Astrocyte (in vitro differentiated cells and primary cell): ENCODE data around the gene LRRC61.

Experiments used
- CTCF ChIP-seq: IDR thresholded peaks from 2 replicates; pipeline ENCODE4 v1.5.1; 2011; ENCODE audit warnings: low read depth, mild to moderate bottlenecking, inconsistent platforms, low read length, moderate library complexity; ENCODE audit not compliant: insufficient read depth
- EZH2 ChIP-seq: IDR thresholded peaks from 2 replicates; pipeline ENCODE4 v1.6.1; 2012; ENCODE audit warnings: mild to moderate bottlenecking, low read length, inconsistent platforms; ENCODE audit not compliant: insufficient read depth

DNA sequence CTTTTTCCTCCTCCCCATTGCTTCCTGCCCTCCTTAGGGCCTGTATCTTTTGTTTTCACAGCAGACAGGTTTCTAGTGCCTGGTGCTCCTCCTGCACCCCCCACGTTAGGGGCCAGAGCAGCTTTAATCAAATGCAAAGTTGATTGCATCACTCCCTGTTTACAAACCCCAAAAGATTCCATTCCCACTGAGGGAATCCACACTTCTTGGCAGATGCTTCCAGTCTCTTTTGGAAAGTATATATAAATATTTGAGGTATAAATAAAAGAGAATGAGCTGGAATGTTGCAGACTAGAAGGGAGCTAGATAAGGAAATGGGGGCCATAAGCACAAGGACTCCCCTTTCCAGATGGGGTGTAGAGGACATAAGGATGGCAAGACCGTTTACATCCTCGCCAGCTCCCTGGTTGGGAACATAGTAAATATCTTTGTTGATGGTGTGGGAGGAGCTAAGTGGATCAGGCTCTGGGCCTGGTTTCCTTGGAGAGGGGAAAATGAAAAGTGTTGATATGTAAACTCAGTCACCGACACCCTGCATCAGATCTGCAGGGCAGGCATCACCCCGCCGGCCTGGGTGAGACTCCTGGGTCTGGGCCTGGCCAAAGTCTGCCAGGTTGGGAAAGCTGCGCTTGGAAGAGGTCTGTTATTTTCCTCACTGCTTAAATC is 12.1 kb downstream of the LRRC61 start:
- TF ChIP-seq CTCF (no peak), EZH2 (no peak)
